GM18861 (cell line): ENCODE measurements around the gene TRABD.

Source experiments
- ATAC-seq: cut with Tn5 transposase; IDR thresholded peaks from one replicate; pipeline ENCODE4 v1.9.1; 2021; ENCODE audit not compliant: unreplicated experiment

TRABD gene

DNA sequence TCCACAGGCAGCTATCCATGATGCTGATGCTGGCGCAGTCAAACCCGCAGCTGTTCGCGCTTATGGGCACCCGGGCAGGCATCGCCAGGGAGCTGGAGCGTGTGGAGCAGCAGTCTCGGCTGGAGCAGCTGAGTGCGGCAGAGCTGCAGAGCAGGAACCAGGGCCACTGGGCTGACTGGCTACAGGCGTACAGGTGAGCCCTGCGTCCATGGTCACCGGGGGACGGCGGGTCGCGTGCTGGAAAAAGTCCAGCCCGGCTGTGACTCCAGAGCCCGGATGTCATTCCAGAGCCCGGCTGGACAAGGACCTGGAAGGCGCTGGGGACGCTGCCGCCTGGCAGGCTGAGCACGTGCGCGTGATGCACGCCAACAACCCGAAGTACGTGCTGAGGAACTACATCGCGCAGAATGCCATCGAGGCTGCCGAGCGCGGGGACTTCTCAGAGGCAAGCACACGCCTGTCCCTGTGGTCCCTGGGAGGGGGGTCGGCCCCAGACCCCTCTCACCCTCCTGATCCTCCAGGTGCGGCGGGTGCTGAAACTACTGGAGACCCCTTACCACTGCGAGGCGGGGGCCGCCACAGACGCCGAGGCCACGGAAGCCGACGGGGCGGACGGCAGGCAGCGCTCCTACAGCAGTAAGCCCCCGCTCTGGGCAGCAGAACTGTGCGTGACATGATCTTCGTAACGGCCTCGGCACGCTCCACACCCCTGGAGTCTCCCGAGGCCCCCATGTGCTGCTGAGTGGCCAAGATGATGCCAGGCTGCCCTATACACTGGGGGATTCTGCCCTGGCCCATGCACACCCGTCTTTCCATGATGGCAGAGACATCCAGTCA is 31.2 kb downstream of the TRABD start:
- ATAC-seq = no peak

DNA sequence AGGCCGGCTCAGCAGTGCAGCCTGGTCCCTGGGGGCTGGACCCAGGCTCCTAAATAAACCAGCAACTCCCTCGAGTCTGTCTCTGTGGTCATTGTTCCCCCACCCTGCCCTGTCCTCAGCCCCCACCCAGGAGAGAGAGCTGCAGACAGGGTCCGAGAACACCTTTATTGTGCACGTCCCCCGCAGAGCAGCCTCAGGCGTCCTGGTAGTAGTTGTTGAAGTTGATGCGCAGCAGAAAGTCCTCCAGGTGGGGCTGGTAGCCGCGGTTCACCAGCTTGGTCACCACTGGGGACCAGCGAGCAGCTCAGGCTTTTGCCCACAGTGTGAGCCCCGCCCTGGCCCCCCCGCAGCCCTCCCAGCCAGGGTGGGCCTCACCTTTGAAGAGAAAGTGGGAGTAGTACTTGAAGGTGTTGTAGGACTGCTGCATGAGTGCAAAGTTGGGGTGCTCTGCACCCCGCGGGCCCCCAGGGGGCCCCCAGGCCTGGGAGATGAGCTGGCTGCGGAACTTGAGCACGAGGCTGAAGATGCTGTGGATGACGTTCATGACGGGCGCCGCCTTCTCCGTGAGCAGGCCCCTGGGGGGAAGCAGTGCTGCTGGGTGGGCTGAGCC is 31.9 kb downstream of the TRABD start:
- no peak for ATAC-seq

DNA sequence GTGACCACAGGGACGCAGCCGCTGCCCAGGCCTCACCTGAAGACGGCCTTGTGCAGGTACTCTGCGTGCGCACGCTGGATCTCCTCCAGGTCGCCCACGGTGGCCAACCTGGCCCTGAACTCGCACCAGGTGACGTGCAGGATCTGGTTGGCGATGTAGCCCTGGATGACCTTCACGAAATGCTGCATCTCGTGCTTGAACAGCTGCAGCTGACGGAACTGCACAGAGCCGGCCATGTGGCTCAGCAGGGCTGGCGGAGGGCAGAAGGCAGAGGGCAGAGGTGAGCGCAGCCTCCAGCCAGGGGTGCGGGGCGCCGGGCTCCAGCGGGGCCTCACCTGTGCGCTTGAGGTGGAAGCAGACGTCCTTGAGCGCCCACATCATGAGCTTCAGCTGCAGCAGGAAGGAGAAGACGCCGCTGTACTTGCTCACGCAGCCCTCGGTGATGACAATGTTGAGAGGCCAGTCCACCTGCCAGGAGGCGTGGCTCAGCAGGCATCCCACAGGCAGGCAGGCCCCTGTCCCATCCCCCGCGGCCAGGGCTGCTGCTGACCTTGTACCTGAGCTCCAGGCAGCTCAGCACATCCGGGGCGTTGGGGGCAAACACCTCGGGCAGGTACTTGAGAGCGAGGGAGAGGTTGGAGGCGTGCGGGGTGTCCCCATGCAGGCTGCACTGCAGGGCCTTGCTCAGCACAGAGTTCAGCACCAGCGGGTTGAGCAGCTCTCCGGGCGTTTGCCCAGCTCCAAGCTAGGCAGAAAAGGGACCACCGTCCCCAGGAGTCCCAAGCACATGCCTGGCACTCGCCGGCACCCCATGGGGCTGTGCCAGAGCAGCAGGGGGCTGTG is 32.7 kb downstream of the TRABD start:
- no peak for ATAC-seq

DNA sequence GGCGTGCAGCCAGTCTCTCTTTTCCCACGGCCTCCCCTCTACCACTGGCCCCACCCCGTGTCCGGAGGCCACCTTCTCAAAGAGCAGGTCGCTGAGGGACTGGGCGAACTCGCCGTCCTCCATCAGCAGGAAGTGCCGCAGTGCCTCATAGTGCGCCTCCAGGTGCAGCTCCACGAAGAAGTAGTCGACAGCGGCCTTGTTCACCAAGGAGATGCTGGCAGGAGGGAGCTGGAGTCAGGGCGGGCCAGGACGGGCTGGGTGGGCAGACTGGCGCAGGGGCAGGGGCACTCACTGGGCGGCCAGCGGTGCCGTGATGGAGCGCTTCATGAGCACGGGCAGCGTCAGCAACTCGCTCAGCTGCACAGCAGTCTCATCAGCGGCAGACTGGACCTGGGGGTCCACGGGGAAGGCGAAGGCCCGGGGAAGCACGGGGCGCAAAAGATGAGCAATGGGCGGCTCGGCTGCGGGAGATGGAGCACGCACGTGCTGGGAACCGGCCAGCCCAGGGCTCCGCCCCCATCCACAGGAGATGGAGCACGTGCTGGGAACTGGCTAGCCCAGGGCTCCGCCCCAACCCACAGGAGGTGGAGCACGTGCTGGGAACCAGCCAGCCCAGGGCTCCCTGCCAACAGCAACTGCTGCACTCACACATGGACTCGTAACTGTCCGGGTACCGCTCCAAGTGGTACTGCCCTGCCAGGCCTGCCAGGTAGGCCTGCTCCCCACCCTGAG is 33.4 kb downstream of the TRABD start:
- ATAC-seq = no peak

GRCh38 chr22:50219800-50220602 is 34.3 kb downstream of the TRABD start:
- no peak for ATAC-seq

DNA sequence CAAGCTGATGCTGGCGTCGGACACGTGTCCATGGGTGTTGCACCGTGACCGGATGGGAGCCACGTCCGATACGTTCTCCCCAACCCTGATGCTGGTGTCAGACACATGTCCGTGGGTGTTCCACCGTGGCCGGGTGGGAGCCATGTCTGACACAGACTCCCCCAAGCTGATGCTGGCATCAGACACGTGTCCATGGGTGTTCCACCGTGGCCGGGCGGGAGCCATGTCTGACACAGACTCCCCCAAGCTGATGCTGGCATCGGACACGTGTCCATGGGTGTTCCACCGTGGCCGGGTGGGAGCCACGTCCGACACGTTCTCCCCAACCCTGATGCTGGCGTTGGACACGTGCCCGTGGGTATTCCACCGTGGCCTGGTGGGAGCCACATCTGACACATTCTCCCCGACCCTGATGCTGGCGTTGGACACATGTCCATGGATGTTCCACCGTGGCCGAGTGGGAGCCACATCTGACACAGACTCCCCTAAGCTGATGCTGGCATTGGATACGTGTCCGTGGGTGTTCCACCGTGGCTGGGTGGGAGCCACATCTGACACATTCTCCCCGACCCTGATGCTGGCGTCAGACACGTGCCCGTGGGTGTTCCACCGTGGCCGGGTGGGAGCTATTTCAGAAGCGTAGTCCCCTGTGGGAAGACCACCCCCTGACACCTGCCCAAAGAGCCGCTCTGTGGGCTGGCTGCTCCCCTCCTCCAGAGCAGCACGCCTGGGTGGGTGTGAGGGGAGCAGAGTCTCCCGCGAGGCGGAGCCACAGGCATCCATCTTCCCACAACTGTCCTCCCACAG is 35.1 kb downstream of the TRABD start:
- no peak for ATAC-seq

- no peak for ATAC-seq
Measured at GRCh38 chr22:50221410-50222300, 35.9 kb downstream of the TRABD start.

DNA sequence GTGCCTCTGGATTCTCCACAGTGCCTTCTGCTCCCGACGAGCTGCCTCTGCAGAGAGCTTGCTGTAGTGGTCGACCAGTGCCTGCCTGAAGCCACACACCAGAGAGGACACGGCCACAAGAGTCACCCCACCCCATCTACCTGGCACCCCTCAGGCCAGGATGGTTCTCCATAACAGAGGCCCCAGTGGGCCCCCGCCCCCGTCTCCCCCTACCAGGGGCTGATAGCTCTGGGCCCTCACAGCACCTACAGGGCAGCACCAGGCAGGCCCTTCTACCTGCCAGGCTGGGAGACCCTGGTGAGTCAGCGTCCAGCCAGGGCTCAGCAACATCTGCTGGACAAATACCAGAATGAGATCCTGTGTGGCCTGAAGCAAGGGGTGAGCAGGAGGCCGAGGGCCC is 36.8 kb downstream of the TRABD start:
- ATAC-seq = no peak

GRCh38 chr22:50224071-50224470 is 38.4 kb downstream of the TRABD start:
- no peak for ATAC-seq

DNA sequence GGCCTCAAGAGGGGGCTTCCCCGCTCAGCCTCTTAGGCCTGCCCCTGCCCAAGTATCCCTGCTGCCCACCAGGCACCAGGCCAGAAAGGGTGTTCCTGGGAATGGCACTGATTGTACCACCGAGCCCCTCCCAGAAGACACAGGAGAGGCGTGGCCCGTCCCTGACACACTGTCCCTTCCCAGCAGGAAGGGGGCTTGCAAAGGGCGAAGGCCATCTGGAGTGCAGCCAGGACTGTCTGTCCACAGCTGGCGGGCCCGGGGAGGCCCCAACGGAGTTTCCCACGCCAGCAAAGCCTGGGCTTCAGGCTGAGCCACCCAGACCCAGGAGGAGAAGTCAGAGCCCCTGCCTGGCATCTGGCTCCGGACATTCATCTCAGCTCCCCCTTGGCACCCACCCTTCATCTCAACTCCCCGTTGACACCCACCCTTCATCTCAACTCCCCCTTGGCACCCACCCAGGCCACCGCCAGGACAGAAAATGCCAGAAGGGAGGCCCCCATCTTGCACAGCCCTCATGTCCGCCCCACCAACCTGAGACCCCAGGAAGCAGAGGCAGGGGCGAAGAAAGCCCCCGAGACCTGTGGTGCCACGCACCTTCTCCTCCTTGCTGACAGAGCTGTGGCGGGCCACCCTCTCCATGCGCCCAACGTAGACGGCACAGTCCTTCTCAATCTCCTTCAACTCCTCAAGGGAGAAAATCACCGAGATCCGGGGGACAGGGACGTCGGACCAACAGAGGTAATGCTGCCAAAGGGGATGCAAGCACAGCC is 39.7 kb downstream of the TRABD start:
- ATAC-seq = no peak

DNA sequence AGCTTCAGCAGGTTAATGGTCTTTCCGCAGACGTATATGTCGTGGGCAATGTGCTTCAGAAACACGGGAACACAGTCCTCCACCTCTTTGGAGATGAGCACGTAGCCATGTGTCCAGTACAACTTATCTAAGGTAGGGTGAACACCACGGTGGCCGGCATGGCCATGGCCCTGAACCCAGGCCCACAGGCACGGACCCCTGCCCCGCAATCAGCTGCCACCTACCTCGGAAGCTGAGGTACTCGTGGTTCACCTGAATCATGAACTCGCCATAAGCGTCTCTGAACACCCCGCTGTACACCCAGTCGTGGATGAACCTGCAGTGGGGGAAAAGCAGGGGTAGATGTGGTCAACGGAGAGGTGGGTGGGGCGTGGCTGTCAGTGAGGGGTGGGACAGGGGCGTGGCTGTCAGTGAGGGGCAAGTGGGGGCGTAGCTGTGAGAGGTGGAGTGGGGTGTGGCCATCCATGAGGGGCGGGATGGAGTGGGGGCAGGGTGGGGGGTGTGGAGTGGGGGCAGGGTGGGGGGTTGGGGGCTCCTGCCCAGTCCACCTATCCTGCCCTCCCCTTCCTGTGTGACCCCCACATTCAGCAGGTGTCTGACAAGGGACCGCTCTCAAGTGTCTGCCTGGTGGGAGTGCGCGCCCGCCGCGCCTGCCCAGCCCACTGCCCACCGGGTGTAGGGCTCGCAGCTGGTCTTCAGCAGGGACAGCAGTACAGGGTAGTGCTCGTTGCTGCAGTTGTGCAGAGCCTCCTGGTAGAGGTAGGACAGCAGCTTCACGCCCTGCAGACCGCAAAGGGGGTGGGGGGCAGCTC is 40.6 kb downstream of the TRABD start:
- ATAC-seq = no peak

GRCh38 chr22:50226875-50227165 is 41.1 kb downstream of the TRABD start:
- ATAC-seq = no peak

- ATAC-seq = no peak
Measured at GRCh38 chr22:50227579-50228215, 42.0 kb downstream of the TRABD start.

DNA sequence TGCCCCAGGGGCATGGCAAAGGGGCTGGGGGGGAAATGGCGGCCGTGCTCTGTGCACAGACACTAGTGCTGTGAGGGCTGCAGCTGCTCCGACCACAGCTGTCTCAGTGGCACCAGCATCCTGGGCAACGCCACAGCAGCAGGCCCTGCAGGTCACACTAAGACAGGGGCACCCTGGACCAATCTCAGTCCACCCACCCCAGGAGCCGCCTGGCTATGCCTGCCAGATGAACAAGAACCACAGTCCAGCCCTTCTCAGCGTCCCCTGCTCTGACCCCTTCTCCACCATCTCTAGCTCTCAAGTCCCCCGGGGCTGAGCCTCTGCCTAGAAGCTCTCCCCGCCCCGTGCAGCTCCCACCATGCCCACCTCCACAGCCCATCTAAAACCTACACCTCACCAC is 42.7 kb downstream of the TRABD start:
- ATAC-seq = no peak

DNA sequence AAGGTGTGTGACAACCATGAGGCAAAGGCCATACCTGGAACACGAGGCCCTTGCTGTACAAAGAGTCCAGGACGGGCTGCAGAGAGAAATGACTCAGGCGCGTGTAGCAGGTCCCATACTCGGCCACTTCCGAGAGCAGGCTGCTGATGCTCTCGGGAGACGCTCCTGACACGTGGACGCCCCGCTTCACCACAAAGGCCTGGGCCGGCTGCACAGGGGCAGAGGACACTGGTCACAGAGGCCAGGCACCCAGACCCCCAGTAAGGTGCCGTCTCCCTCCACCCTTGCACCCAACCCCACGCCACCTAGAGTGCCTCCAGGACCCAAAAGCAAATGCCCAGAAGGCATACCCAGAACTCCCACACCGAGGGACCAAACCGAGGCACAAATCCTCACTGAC is 43.7 kb downstream of the TRABD start:
- ATAC-seq = no peak

- no peak for ATAC-seq
Measured at GRCh38 chr22:50232481-50233151, 46.9 kb downstream of the TRABD start.
